ENCODE data around the gene E2F6. TPM values are rescaled to one million over a fixed set of nuclear protein-coding genes. Genes with fewer than 3 reads are reported as not detected.

The E2F6 gene
- polyA plus RNA-seq, 3 donors, result 20.2 to 23.4 (median 21.0) TPM

- DNase-seq, result no peak
Measured at GRCh38 chr2:11498543-11499034, 32.6 kb upstream of the E2F6 start.

GRCh38 chr2:11495844-11496681, 30.1 kb upstream of the E2F6 start:
- no peak for DNase-seq

GRCh38 chr2:11494310-11494709, 28.3 kb upstream of the E2F6 start:
- DNase-seq, result no peak

- DNase-seq, result no peak
Measured at GRCh38 chr2:11493282-11493681, 27.3 kb upstream of the E2F6 start.

GRCh38 chr2:11492720-11493119, 26.8 kb upstream of the E2F6 start:
- no peak for DNase-seq

- no peak for DNase-seq
Measured at GRCh38 chr2:11492244-11492643, 26.3 kb upstream of the E2F6 start.

GRCh38 chr2:11491348-11491933, 25.5 kb upstream of the E2F6 start:
- no peak for DNase-seq

- DNase-seq, result no peak
Measured at GRCh38 chr2:11490194-11490593, 24.2 kb upstream of the E2F6 start.

GRCh38 chr2:11488809-11489208, 22.8 kb upstream of the E2F6 start:
- DNase-seq, result no peak

- no peak for DNase-seq
Measured at GRCh38 chr2:11483806-11484617, 18.1 kb upstream of the E2F6 start.

- DNase-seq, result peak; percentile 72
Measured at GRCh38 chr2:11482473-11483035, 16.6 kb upstream of the E2F6 start.

GRCh38 chr2:11481789-11482472, 16.0 kb upstream of the E2F6 start:
- DNase-seq, result no peak

GRCh38 chr2:11481426-11481788, 15.4 kb upstream of the E2F6 start:
- DNase-seq, result no peak

- DNase-seq, result no peak
Measured at GRCh38 chr2:11480859-11481258, 14.9 kb upstream of the E2F6 start.

- DNase-seq, result no peak
Measured at GRCh38 chr2:11480406-11480805, 14.4 kb upstream of the E2F6 start.

GRCh38 chr2:11478899-11479605, 13.1 kb upstream of the E2F6 start:
- DNase-seq, result no peak

GRCh38 chr2:11477994-11478393, 12.0 kb upstream of the E2F6 start:
- DNase-seq, result peak; percentile 86

GRCh38 chr2:11473659-11474433, 7.9 kb upstream of the E2F6 start:
- DNase-seq, result no peak

GRCh38 chr2:11467749-11468148, 1.8 kb upstream of the E2F6 start:
- DNase-seq, result no peak

- no peak for DNase-seq
Measured at GRCh38 chr2:11467129-11467649, 1.2 kb upstream of the E2F6 start.
